ENCODE measurements around the gene FHL2. TPM values are rescaled to one million over a fixed set of nuclear protein-coding genes. Genes with fewer than 3 reads are reported as not detected.
A peak's percentile ranks its signal among the peaks of the same experiment; 100 is the strongest.

Gene FHL2
- total and polyA plus RNA-seq, 2 donors (not counting 3 experiments of a cell fraction or from before 2014, with no cell fraction given): 197 to 491 TPM

- Histone ChIP-seq H3K4me1 (ENCODE audit: control insufficient read depth, extremely low read depth, insufficient read depth, low read length) (peaks cover 52% of the 10 kb centered on the region), H3K36me3 (ENCODE audit: control insufficient read depth in 2 of 2, extremely low read depth in 1 of 2, insufficient read depth in 2 of 2, low read length in 2 of 2) (peaks cover 5 to 12% of the 10 kb centered on the region in 2 experiments)
- dilution Hi-C loops (cut with MboI; ENCODE audit: extremely low pct_ligation_motif_present, low sequenced_read_pairs): no loop called here
Measured at GRCh38 chr2:105396254-105397024, 2.4 kb downstream of the FHL2 start.

More at GRCh38 chr2:105396254-105397024, 2.4 kb downstream of the FHL2 start:
- intact Hi-C loops (cut with micrococcal nuclease): loop anchor here (1.0 to 10.0 kb wide), 3 partner anchors 7 to 798 kb away; partner anchors contain the start of gene UXS1
- TSS peak; percentile 29 for BruUV-seq (replicated peaks)
- peak overlapping the region; percentile 75 for H3K4me2 ChIP-seq (ENCODE audit: insufficient read depth, low read length)
- H3K9me1 ChIP-seq (replicated peaks; ENCODE audit: control insufficient read depth, extremely low read depth, insufficient read depth, low read length): no peaks in the 10 kb centered on the region
- no peaks in the 10 kb centered on the region for H4K20me1 ChIP-seq (replicated peaks; ENCODE audit: control insufficient read depth, extremely low read depth, insufficient read depth, low read length)
- CTCF ChIA-PET: interaction anchor here (0.8 to 4.7 kb wide), 4 partner anchors 8 to 125 kb away, joined by 3 to 31 read pairs (median 3); no protein-coding TSS in a partner anchor
- POLR2A ChIA-PET: interaction anchor here (0.7 to 2.4 kb wide), 5 partner anchors 8 to 121 kb away, joined by 3 to 7 read pairs (median 4); no protein-coding TSS in a partner anchor
- peak overlapping the region; percentile 92 for H3K27ac ChIP-seq (ENCODE audit: insufficient read depth, low read depth, low read length)
- H3K9ac ChIP-seq (replicated peaks; ENCODE audit: extremely low read depth, insufficient read depth, low read length): peak overlapping the region; percentile 100
- peak; percentile 90 for DNase-seq (ENCODE audit: low read depth, low spot score)
- FAIRE-seq: peak; percentile 73
- H3K27me3 ChIP-seq (ENCODE audit: control insufficient read depth in 2 of 2, insufficient read depth in 2 of 2, low read length in 2 of 2): no peaks in the 10 kb centered on the region
- H2AFZ ChIP-seq (ENCODE audit: low read depth, low read length): no peak overlapping the region
- peak; percentile 54 for TF ChIP-seq MAX (IDR thresholded peaks at IDR 0.05; ENCODE audit: insufficient read depth, insufficient read length)
- TF ChIP-seq POLR2A (IDR thresholded peaks at IDR 0.05; ENCODE audit: low read depth, low read length): peak; percentile 88
- TF ChIP-seq POLR2AphosphoS5 (IDR thresholded peaks at IDR 0.05; ENCODE audit: insufficient read depth, low read depth, low read length): peak; percentile 83
- TF ChIP-seq FOS (IDR thresholded peaks at IDR 0.05; ENCODE audit: borderline replicate concordance, insufficient read depth, low read length): peak; percentile 98
- peak; percentile 60 for TF ChIP-seq JUN (IDR thresholded peaks at IDR 0.05; ENCODE audit: borderline replicate concordance, insufficient read depth, insufficient read length, low read depth)
- TF ChIP-seq MYC (IDR thresholded peaks at IDR 0.05; ENCODE audit: low read depth, low read length): no peak
- peak; percentile 49 for TF ChIP-seq GATA2 (IDR thresholded peaks at IDR 0.05; ENCODE audit: insufficient read depth, insufficient read length, low read depth, low read length)
- TF ChIP-seq EZH2 (IDR thresholded peaks at IDR 0.05; ENCODE audit: borderline replicate concordance, low read depth, low read length, severe bottlenecking): no peak
- TF ChIP-seq, protein P1, sequence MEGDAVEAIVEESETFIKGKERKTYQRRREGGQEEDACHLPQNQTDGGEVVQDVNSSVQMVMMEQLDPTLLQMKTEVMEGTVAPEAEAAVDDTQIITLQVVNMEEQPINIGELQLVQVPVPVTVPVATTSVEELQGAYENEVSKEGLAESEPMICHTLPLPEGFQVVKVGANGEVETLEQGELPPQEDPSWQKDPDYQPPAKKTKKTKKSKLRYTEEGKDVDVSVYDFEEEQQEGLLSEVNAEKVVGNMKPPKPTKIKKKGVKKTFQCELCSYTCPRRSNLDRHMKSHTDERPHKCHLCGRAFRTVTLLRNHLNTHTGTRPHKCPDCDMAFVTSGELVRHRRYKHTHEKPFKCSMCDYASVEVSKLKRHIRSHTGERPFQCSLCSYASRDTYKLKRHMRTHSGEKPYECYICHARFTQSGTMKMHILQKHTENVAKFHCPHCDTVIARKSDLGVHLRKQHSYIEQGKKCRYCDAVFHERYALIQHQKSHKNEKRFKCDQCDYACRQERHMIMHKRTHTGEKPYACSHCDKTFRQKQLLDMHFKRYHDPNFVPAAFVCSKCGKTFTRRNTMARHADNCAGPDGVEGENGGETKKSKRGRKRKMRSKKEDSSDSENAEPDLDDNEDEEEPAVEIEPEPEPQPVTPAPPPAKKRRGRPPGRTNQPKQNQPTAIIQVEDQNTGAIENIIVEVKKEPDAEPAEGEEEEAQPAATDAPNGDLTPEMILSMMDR (IDR thresholded peaks at IDR 0.05; ENCODE audit: extremely low read depth in 1 of 2, insufficient read depth in 1 of 2, low read depth in 1 of 2, low read length in 2 of 2): no peak
- H3K79me2 ChIP-seq (ENCODE audit: control insufficient read depth, insufficient read depth, low read length): peaks cover 78% of the 10 kb centered on the region
- no peaks in the 10 kb centered on the region for H3K9me3 ChIP-seq (replicated peaks; ENCODE audit: control insufficient read depth, insufficient read depth, low read length)
- H3K4me3 ChIP-seq (replicated peaks in 1 of 3; ENCODE audit: insufficient read depth in 1 of 3, low read depth in 1 of 3, low read length in 3 of 3): peak overlapping the region; percentile 59 to 99 (median 76)

Data from endothelial cell of umbilical vein (primary cell).